ENCODE results near the gene DDX54. TPM values are rescaled to one million over a fixed set of nuclear protein-coding genes. Genes with fewer than 3 reads are reported as not detected.
"Not testable (repeated sequence)": the region's sequence is repeated elsewhere in the genome, so short reads cannot be mapped to it uniquely, and the experiment has no call there.

The DDX54 gene
- total RNA-seq, 1 donor from 2014 or later = 11.0 TPM

- peak; percentile 58 to 76 for DNase-seq (ENCODE audit: low spot score in 2 of 2)
- no peak for FAIRE-seq
Measured at GRCh38 chr12:113130457-113131135, 54.7 kb downstream of the DDX54 start.

DNA sequence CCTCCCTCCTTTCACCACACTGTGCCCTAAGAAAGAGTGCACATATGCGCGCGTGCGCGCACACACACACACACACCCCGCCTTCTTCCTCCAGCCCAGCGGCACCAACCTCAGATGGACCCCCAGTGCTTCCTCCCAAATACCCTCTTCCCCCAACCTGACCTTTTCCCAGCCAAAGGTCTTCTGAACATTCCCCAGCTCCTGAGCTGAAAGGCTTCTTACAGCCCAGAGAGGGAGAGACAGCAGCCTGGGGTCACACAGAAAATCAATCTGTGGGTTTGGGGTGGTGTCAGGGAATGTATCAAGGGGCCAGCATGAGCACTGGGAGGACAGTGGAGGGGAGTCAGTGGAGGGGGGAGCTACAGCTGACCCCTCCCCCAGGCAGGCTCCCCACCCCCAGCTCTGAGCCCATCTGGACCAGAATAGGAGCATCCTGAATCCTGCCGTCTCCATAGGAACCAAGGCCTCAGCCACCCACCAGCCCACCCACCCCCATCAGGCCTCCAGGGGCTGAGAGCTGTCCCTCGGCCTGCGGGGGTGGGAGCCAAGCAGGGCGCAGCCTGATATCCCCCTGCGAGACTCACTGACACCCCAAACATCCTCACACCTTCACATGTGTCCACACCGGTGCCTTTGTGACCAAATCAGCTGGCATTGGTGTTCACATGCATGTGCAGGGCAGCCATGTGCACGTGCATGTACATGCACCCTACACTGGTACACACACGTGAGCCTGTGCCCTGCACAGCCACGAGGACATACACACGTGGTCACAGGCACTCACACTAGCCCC, 55.4 kb downstream of the DDX54 start:
- no peak for FAIRE-seq

DNA sequence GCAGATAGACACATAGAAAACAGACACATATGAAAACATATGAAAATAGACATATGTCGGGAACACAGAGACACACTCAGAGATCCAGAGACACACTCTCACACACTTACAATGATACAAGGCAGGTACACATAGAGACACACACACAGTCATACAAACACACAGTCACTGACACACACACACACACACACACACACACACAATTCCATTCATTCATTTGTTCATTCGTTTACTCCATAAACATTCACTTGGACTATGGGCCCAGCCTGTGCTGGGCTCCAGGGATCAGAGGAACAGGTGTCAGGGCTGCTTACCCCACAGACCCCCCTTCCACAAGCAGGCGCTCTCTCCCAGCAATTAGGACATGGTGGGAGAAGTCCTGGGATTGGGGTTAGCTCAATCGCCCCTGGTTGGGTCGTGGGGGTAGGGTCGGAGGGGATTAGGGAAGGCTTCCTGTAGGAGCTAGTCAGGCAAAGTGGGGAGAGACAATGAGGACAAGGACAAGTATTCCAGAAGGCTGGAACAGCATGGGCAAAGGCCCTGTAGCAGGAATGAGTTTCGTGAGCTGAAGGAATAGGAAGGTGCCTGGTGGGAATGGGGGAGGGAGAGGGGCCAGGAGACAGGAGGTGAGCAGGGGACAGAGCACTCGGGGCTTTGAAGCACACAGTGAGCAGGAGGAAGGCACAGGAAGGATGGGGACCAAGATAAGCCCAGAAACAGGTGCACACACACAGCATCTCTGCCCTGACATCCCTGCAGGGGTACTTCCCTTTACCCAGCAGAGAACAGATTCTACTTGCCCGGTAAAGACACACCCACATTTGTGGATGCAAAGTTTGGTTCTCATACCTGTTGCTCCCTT, 56.2 kb downstream of the DDX54 start:
- DNase-seq (ENCODE audit: low spot score in 2 of 2) (no peak), FAIRE-seq (no peak)

More for the DNA sequence above, 55.4 kb downstream of the DDX54 start:
- no peak for DNase-seq (ENCODE audit: low spot score in 2 of 2)

- FAIRE-seq (no peak), DNase-seq (ENCODE audit: low spot score in 2 of 2) (no peak)
Measured at GRCh38 chr12:113127791-113128199, 57.5 kb downstream of the DDX54 start.

GRCh38 chr12:113120670-113121370, 64.5 kb downstream of the DDX54 start:
- DNase-seq (ENCODE audit: low spot score in 2 of 2) = no peak

GRCh38 chr12:113119980-113120669, 65.2 kb downstream of the DDX54 start:
- FAIRE-seq = no peak
- DNase-seq (ENCODE audit: low spot score in 2 of 2) = no peak

More at GRCh38 chr12:113120670-113121370, 64.5 kb downstream of the DDX54 start:
- FAIRE-seq = no peak

DNA sequence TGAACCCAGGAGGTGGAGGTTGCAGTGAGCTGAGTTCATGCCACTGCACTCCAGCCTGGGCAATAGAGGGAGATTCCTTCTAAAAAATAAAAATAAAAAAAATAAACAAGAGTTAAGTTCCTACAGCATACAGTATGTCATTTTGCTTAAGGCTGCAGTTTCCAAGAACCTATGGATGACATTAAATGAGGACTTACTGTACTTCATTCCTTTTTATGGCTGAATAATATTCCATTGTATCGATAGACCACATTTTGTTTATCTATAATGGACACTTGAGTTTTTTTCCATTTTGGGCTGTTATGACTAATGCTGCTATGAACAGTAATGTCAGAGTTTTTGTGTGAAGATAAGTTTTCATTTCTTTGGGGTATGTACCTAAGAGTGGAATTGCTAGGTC, 67.1 kb downstream of the DDX54 start:
- no peak for DNase-seq (ENCODE audit: low spot score in 2 of 2)
- no peak for FAIRE-seq

GRCh38 chr12:113117684-113118083, 67.6 kb downstream of the DDX54 start:
- FAIRE-seq; DNase-seq (ENCODE audit: low spot score in 2 of 2): not testable (repeated sequence)

- no peak for FAIRE-seq
- no peak for DNase-seq (ENCODE audit: low spot score in 2 of 2)
Measured at GRCh38 chr12:113116875-113117274, 68.4 kb downstream of the DDX54 start.

DNA sequence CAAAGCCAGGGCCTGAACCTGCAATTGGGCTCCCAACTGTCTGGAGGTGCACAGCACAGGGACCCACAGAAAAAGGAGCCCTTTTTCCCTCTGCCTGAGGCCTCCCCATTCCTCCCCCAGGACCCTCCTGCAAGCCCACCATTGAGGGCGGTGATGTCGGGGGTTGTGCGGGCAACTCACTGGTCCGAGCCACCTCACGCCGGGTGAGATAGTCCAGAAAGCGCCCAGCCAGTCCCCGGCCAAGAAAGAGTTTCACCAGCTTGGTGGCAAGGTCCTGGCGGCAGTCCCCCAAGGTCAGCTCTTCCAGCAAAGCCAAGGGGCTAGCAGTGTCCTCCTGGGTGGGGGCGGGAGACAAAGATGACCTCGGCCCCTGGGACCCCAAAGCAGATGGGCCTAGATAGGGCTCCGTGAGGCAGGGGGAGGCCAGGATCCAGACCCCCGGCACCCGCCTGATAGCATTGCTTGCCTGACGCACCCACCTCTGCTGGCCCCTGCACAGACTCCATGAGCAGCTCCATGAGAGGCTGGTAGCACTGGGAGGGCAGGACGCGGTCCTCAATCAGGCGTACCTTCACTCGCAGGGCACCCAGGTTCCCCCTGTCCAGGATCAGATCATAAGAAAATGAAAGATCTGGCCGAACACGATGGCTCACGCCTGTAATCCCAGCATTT, 69.7 kb downstream of the DDX54 start:
- FAIRE-seq = no peak

DNA sequence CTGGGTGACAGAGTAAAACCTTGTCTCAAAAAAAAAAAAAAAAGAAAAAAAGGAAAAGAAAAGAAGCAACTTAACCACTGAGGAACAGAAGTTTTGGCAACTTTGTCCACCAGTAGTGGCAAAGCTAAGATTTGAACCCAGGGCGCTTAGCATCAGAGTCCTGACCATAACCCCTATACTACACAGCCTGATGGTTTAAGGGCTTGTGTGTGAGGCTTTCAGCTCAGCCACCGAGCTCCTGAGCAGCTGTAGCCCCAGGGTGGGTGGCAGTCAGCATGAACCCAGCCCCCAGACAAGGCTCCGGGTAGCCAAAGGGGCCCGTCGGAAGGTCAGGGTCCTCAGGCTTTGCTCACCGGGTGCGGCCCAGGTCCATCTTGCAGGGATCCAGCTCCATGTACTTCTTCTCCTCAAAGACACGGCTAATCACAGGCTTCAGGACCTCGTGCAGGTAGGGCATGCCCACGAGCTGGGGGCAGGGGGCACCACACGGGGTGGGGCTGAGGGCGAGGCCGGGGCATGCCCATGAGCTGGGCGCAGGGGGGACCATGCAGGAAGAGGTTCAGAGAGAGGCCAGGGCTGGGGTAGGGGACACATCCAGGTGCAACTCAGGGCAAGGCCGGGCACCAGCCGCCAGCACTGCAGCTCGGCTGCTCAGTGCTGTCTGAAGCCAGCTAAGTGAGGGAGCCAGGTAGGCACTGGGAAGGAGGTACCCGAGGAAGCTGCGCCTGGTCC, 70.7 kb downstream of the DDX54 start:
- DNase-seq (ENCODE audit: low spot score in 2 of 2) = no peak
- no peak for FAIRE-seq

More for the DNA sequence above, 69.7 kb downstream of the DDX54 start:
- DNase-seq (ENCODE audit: low spot score in 2 of 2) = no peak

GRCh38 chr12:113113397-113113796, 71.9 kb downstream of the DDX54 start:
- no peak for DNase-seq (ENCODE audit: low spot score in 2 of 2)
- no peak for FAIRE-seq

DNA sequence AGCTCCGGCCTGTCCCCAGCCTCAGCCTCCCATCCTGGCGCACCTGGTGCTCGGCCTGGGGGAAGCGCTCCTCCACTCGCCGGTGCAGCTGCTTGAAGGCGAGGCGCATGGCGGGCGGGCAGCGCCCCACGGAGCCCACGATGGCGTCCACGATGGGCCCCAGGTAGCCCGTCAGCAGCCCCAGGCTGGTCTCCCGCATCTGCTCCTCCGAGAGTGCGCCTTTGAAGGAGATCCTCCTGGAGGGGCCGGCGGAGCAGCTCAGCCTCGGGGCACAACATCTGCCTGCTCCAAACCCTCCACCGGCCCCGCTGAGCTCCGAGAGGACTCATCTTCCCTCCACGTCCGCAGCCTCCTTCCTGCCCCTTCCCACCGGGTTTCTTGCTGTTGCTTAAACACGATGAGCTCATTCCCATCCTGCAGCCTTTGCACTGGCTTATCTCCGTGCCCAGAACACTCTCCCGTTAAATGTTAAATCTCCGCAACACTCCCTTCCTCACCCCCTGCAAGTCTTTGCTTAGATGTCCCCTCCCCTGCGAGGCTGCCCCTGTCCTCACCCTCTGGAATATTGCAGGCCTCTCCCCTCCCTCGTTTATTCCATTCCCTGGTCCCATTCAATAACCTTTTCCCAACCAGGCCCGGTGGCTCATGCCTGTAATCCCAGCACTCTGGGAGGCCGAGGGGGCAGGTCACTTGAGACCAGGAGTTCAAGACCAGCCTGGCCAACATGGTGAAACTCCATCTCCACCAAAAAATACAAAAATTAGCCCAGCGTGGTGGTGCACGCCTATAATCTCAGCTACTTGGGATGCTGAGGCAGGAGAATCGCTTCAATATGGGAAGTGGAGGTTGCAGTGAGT, 73.0 kb downstream of the DDX54 start:
- DNase-seq (ENCODE audit: low spot score in 2 of 2) (no peak), FAIRE-seq (no peak)

GRCh38 chr12:113111247-113111646, 74.0 kb downstream of the DDX54 start:
- no peak for DNase-seq (ENCODE audit: low spot score in 2 of 2)
- FAIRE-seq = no peak

DNA sequence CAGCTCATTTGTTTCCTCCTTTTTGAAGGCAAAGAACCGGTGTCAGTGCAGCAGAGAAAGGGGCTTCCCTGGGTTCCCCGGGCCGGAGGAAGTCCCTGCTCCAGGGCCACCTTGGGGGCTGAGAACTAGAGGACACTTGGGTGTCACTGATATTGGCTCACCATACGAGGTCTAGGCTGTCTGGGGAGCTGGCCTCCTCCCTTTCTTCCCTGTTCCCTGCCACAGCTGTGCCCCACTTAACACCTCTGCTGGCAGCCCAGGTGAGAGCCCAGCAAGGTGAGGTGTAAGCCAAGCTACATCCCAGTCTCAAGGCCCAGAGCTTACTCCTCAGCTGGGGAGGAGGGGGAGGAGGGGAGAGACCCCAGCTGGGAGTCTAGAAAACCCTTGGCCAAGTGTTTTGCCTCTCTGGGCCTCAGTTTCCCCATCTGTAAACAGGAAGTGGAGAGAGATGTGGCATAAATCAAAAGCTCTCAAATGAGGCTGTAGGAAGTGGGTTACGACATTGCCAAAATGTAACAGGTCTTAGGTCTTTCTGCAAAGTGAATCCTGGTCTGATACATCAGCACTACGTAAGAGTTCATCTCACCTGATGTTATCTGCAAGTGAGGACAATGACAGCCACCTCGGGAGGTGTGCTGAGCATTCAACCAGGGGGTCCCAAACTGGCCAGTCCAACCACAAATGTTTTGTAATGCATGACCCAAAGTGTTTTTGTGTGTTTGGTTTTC, 75.2 kb downstream of the DDX54 start:
- FAIRE-seq (no peak), DNase-seq (ENCODE audit: low spot score in 2 of 2) (no peak)

GRCh38 chr12:113109360-113109759, 75.9 kb downstream of the DDX54 start:
- FAIRE-seq (no peak), DNase-seq (ENCODE audit: low spot score in 2 of 2) (no peak)

DNA sequence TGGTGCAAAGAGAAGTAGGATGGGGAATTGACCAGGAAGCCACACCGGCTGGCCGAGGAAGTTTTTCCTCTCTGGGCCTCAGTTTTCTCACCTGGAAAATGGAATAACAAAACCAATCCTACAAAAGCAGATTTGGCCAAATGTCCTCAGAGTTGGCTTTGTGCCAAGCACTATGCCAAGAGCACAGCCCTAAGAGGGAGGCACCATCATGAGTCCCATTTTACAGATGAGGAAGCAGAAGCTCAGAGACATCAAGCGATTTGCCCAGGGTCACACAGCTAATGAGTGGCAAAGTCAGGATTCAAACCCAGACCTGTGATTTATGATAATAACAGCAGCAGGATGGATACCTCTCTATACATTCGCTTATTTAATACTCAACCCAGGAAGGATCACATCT, 77.0 kb downstream of the DDX54 start:
- DNase-seq (ENCODE audit: low spot score in 2 of 2) = no peak
- FAIRE-seq = no peak

All from frontal cortex (tissue), 4 donors.